GM18951 (cell line): ENCODE results near the gene SNRNP25.

Experiments
- POLR2A ChIP-seq: IDR thresholded peaks from 4 replicates; pipeline ENCODE4 v1.6.1; 2011; ENCODE audit warnings: mild to moderate bottlenecking; ENCODE audit not compliant: insufficient read length, insufficient read depth; ENCODE audit errors: extremely low read depth
- in situ Hi-C: fragments of 300-500 bp; cut with MboI; formaldehyde crosslinking; loops from one replicate; pipeline ENCODE4 v1.12.0; 2022; ENCODE audit warnings: low sequenced_read_pairs, mixed read lengths, inconsistent platforms; ENCODE audit not compliant: unreplicated experiment

Gene SNRNP25

DNA sequence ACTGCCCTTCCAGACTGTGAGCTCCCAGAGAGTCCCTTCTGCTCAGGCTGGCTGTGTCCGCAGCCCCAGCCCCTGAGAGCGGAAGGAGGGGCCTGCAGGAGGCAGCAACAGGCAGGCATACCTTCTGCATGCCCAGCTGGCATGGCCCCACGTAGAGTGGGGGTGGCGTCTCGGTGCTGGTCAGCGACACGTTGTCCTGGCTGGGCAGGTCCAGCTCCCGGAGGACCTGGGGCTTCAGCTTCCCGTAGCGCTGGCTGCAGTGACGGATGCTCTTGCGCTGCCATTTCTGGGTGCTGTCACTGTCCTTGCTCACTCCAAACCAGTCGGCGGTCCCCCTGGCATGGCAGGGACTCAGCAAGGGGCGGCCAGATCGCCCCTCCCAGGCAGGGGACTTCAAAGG, 9.8 kb downstream of the SNRNP25 start:
- in situ Hi-C loops: no loop called here
- TF ChIP-seq POLR2A: no peak

DNA sequence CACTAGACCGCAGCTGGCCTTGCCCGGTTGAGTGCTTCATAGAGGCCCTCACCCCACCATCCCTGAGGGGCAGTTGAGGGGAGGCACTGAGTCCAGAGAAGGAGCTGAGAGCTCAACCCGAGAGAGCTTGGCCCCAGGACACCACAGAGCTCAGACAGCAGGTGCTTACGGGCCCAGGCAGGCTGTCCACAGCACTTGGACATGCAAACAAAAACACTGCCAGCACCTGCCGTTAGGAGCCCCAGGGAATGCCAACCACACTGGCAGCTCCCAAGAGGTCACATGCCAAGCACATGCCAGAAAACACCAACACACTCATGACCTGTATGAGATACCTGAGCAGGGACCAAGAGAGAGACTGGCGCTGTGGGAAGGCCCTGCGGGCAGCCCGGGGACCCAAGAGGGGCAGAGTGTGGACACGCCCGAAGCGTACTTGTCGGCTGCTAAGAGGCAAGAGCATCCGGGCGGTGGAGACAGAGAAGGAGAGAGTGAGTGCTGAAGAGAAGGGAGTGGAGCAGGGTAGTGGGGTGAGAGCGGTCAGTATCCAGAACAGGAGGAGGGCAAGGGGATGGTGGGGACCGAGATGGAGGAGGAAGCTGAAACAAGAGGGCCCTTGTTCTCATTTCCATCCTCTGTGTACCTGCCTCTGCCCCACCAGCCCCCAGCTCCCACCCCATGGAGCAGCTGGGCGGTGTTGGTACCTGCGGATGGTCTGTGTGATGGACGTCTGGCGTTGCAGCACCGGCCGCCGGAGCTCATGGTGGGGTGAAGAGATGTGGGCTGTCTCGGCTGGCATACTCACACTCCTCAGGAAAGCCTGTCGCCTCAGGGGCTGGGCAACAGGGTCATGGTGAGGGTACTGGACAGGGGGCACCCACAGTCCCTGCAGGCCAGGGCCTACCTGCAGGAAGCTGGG, 10.6 kb downstream of the SNRNP25 start:
- in situ Hi-C loops: no loop called here
- no peak for TF ChIP-seq POLR2A

DNA sequence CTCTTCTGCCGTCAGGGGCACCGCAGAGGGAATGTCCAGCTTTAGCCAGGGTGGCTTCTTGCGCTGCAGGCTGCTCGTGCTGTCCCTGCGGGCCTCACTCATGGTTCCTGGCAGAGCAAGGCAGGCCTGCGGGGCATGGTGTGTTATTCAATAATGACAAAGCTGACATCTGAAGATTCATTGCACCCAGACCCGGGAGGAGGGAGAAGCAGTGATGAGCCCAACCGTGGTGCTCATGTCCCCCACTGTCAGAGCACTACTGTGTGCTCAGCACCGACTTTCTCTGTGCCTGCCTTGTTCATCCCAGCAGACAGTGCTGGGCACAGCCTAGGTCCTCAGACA, 11.3 kb downstream of the SNRNP25 start:
- in situ Hi-C loops: no loop called here
- TF ChIP-seq POLR2A: no peak

DNA sequence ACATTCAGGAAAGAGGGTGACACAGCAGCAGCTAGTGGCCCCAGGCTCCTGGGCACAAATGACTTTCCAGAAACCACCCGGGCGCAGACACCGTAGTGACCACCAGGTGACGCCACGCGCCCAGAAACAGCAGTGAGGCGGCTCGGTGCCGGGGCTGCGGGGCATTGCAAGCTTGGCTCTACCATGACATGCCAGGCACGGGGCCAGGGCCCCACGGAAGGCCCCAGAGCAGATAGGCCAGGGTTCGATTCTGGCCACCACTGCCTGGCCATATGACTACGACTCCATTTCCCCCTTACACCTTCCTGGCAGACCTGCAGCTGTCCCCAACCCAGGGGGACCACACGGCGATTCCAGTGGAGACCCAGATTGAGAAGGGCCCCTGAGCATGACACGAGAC, 12.1 kb downstream of the SNRNP25 start:
- TF ChIP-seq POLR2A: no peak
- in situ Hi-C loops: no loop called here

DNA sequence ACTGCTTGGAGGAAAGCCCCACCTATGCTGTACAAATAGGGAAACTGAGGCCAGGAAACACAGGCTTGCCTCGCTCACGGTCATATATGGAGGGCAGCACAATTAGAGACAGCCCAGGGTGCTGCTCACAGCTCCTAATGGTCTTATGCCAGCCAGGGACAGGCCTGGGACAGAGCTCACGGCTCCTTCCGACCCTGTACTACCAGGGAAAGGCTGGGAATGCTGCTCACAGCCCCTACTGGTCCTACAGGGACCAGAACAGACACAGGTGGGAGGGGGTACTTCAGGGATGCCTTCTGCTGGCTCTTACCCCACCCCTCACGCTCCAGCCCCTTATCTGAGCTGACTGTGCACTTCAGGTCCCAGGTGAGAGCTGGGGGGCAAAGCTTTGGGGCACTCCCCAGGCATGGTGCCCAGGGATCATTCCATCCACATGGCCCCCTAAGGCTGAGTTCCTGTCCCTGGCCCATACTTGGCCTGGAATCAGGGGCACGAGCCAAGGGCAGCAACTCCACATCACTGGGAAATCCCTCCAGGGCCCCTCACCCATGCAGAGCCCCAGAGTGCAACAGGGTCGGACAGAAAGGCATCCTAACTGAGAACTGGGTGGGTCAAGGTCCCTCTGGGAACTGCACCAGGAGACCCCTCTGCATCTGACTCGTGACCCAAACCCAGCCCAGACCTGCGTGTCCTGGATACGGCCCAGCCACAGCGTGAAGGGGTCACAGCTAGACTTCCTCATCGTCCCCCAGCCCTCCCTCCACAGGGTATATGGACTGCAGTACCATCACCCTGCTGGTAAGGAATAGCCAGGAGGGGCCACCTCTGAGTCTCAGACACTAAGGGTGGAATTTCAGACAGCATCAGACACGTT, 12.9 kb downstream of the SNRNP25 start:
- in situ Hi-C loops: no loop called here
- TF ChIP-seq POLR2A: no peak

DNA sequence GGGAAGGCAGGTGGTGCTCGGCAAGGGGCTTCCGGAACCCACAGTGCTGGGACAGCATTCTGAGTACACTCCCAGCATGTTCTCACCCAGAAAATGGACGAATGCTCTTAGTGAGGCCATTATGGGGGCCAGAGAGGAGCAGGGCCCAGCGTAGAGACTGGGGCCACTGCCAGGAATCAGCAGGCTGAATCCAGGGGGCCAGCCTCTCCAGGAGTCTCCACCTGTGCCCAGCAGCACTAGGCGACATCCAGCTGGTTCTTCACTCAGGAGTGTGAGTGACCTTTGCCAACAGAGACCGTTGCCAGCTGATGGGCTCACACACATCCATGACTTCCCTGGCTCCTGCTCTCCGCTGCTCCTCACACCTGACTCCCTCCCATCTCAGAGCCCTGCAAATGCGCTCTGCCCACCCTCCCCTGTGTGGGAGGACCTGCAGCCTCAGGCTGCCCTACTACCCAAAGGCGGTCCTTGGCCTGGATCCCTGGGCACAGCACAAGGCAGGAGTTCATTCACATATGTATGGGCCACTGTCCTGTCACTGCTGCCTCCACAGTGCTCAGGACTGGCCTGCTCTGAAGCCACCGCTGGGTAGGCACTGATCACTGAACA, 13.7 kb downstream of the SNRNP25 start:
- no peak for TF ChIP-seq POLR2A
- in situ Hi-C loops: no loop called here

DNA sequence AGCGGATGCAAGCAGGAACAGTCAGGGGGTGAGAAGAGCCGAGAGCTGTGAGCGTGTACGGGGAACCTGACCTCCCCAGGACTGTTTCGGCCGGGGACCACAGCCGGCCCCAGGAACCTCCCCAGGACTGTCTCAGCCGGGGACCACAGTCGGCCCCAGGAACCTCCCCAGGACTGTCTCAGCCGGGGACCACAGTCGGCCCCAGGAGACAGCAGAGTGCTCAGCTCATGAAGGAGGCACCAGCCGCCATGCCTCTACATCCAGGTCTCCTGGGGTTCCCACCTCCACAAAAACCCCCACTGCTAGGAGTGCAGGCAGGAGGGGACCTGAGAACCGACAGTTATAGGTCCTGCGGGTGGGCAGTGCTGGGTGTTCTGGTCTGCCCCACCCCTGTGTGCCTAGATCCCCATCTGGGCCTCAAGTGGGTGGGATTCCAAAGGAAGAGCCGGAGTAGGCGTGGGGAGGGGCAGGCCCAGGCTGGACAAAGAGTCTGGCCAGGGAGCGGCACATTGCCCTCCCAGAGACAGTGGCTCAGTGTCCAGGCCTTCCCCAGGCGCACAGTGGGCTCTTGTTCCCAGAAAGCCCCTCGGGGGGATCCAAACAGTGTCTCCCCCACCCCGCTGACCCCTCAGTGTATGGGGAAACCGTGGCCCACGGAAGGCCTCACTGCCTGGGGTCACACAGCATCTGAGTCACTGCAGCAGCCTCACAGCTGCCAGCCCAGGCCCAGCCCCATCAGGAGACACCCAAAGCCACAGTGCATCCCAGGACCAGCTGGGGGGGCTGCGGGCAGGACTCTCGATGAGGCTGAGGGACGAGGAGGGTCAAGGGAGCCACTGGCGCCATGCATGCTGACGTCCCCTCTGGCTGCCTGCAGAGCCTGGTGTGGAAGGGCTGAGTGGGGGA, 14.5 kb downstream of the SNRNP25 start:
- in situ Hi-C loops: no loop called here
- TF ChIP-seq POLR2A: no peak

DNA sequence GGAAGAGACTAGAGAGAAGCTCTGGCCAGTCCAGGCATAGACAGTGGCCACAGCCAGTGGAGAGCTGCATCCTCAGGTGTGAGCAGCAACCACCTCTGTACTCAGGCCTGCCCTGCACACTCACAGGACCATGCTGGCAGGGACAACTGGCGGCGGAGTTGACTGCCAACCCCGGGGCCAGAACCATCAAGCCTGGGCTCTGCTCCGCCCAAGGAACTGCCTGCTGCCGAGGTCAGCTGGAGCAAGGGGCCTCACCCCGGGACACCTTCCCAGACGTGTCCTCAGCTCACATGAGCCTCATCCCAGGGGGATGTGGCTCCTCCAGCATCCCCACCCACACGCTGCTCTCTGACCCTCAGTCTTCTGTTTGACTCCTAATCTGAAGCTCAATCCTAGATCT, 15.6 kb downstream of the SNRNP25 start:
- TF ChIP-seq POLR2A: no peak
- in situ Hi-C loops: no loop called here

DNA sequence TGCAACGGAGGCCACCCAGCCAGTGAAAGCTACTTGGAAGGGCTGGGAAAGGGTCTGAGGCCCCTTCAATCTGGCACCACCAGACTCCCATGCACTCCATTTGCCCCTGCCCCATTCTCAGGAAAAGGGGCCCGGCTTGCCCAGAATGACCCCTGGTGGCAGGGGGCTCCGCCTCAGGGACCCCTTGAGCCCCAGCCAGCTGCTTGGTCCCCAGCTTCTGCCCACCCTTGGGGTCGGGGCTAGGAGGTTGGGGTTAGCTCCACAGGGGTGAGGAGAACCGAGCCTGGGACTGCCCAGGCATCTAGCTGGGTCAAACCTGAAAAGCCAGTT, 17.5 kb downstream of the SNRNP25 start:
- in situ Hi-C loops: no loop called here
- TF ChIP-seq POLR2A: no peak

DNA sequence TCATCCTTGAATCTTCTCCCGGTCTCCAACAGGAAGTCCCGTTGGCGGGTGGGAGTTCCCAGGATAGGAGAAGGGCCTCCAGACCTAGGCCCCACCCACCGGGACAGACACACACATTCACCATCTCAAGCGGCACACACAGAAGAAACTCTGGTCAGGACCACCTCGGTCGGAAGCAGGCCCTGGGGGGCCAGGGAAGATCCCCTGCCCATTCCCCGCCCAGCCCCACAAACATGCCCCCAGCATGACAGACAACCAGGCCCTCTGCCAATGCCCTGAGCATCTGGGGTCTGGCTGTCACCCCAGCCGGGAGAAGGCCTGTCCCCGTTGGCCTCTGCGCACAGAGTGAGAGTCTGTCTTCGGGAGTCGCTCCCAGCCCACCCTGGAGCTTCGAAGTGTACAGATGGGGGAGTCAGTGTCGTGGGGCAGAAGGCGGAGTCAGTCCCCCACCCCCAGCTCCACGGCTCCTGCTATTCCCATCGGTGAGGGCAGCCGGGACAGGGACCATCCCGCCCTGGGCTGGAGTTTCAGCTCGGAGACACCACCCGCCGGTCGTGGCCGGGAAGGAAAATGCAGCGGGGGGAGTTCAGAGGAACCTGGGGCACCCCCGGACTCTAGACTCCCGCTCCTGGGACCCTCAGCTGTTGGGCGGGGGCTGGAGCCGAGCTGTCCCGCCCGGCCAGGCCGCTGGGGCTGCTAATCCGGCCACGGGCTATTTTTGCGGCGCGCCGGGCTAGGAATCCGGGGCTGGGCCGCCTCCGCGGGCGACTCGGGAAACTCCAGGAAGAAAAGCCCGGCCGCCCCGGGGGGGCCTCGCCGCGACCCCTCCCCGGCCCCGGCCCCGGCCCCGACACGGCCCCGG, 18.1 kb downstream of the SNRNP25 start:
- in situ Hi-C loops: no loop called here
- TF ChIP-seq POLR2A: no peak

DNA sequence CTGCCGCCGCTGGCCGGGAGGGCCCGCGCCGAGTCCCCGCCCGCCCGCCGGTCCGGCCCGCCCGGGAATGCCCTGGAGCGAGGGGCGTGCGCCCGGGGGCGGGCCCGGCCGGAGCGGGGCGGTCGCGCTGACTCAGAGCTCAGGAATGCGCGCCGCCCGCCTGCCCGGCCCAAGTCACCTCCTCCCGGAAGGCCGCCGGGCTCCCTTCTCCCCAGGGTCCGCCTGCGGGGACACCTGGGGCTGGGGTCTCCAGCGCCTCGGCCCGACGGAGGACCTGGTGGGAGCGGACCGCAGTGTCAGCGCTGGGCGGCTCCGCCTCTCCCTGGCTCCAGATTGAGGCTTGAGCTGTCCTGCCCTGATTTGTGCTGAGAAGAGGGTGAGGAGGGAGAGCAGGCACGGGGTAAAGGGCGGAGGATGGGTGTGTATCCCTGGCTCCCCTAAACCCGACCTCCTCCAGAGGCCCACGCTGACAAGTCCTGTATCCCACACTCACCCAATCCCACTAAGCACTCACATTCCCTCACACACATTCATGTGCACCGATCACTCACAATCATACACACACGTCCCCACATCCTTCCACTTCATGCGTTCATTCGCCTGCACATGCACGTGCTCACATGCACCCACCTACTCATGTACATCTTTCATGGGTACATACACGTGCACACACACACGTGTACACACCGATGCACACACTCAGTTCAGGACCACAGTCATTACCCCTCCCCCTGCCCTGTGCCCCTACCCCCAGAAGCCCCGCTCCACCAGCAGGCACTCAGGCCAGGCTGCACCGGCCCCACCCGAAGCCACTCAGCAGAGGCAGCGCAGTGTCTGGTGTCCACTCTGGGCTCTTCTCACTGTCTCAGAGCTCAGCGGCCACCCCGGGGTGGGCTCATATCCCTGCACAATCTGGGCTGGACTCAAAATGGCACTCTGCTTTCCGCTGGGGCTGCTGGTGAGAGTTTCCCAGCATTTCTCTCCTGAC, 19.2 kb downstream of the SNRNP25 start, which contains the start of gene RHBDF1:
Gene RHBDF1, minus strand, starts transcription at position 71 of the 988 bp plus-strand sequence. CDS start 7,616 bp downstream, outside the sequence.
- no peak for TF ChIP-seq POLR2A
- in situ Hi-C loops: no loop called here
